ENCODE data around the gene CAB39L. TPM values are rescaled to one million over a fixed set of nuclear protein-coding genes. Genes with fewer than 3 reads are reported as not detected.

CAB39L gene
- total RNA-seq, 1 donor from 2014 or later, result 35.7 TPM

Other genes starting within 250 kb of the CAB39L start
- gene MLNR, start 223.7 kb downstream of the CAB39L start, total RNA-seq, result not detected
- gene CDADC1, start 196.1 kb downstream of the CAB39L start, total RNA-seq, result 9.1 TPM
- gene SETDB2, start 210 bp upstream of the CAB39L start, total RNA-seq, result 14.0 TPM
- 4.4 TPM for gene PHF11, start 51.9 kb upstream of the CAB39L start, total RNA-seq
- 11.3 TPM for gene RCBTB1, start 141.5 kb upstream of the CAB39L start, total RNA-seq
- 0.25 TPM for gene ARL11, start 184.4 kb upstream of the CAB39L start, total RNA-seq
- 45.7 TPM for gene EBPL, start 247.4 kb upstream of the CAB39L start, total RNA-seq

Measured in temporal lobe (tissue), 1 donor.